Bronchial epithelial cell (primary cell): ENCODE measurements around the gene LACRT. TPM values are rescaled to one million over a fixed set of nuclear protein-coding genes. Genes with fewer than 3 reads are reported as not detected.

ENCODE experiments used
- DNase-seq: peaks from one replicate; pipeline ENCODE4 v3.0.0-alpha.2; 2010; ENCODE audit warnings: low read depth
- FAIRE-seq: peaks from 2 replicates; lab custom pipeline; 2011; peaks lifted over from hg19 to GRCh38; lab: Jason Lieb, UNC
- H3K27me3 ChIP-seq: 2 replicates; pipeline ENCODE4 v1.5.1; 2011; ENCODE audit warnings: low read length; ENCODE audit not compliant: control insufficient read depth, insufficient read depth
- H3K36me3 ChIP-seq: 2 replicates; pipeline ENCODE4 v1.5.1; 2011; ENCODE audit warnings: low read length; ENCODE audit not compliant: control insufficient read depth, insufficient read depth
- H3K4me3 ChIP-seq: 2 replicates; pipeline ENCODE4 v1.5.1; 2011; ENCODE audit warnings: mild to moderate bottlenecking, low read depth, low read length, control low read depth
- total RNA-seq: library from RNA; depleted of rRNA; stranded (reverse); fragments of >200 nt; gene quantifications from 2 replicates; pipeline ENCODE4 v1.2.1, GENCODE V29; 2014
- TF ChIP-seq, protein P1 (sequence below): IDR thresholded peaks from 2 replicates; pipeline ENCODE4 v1.5.1; 2011; ENCODE audit warnings: mild to moderate bottlenecking, moderate library complexity, low read length, control low read depth, inconsistent platforms; ENCODE audit not compliant: insufficient read depth, severe bottlenecking

LACRT gene
- total RNA-seq, 1 donor from 2014 or later = not detected

DNA sequence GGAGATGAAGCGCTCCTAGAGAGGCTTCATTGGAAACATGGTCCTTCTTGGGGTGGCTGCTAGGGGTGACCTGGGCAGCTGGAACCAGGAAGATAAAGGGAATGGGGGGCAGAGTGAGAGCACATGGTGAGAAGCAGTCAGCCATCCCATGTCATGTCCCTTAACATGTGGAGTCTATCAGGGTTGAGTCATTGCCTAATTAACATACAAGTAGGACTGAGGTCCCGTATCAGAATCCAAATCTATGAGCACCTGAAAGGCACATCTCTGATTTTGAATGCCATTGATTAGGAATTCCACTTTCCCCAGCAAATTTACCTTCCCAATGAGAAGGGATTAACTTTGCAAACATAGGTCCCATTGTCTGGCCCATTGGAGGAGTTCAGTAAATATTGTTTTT is 25.9 kb downstream of the LACRT start:
- H3K4me3 ChIP-seq = no peak overlapping the region
- FAIRE-seq = no peak
- TF ChIP-seq, protein P1, sequence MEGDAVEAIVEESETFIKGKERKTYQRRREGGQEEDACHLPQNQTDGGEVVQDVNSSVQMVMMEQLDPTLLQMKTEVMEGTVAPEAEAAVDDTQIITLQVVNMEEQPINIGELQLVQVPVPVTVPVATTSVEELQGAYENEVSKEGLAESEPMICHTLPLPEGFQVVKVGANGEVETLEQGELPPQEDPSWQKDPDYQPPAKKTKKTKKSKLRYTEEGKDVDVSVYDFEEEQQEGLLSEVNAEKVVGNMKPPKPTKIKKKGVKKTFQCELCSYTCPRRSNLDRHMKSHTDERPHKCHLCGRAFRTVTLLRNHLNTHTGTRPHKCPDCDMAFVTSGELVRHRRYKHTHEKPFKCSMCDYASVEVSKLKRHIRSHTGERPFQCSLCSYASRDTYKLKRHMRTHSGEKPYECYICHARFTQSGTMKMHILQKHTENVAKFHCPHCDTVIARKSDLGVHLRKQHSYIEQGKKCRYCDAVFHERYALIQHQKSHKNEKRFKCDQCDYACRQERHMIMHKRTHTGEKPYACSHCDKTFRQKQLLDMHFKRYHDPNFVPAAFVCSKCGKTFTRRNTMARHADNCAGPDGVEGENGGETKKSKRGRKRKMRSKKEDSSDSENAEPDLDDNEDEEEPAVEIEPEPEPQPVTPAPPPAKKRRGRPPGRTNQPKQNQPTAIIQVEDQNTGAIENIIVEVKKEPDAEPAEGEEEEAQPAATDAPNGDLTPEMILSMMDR = no peak
- no peak for DNase-seq
- no peaks in the 10 kb centered on the region for H3K27me3 ChIP-seq
- H3K36me3 ChIP-seq = no peaks in the 10 kb centered on the region

DNA sequence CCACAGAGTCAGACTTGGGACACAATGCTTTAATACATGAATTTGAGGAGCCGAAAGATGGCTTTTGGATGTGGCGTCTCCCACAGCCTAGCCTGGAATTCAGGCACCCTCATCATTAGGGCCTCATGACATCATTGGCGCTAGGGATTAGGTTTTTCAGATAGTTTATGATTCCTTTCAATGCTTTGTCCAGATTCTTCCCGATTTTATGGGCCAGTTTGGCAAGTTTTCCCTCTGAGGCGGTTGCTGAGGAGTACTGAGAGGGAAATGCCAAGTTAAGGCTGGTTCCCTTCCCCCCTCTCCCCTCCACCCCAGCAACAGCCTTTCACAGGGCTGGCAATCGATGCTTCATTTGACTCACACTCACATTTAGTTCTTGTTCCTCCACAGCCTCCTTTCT is 26.5 kb downstream of the LACRT start:
- no peak for DNase-seq
- no peak for FAIRE-seq
- H3K36me3 ChIP-seq = no peaks in the 10 kb centered on the region
- no peak overlapping the region for H3K4me3 ChIP-seq
- TF ChIP-seq, protein P1 = no peak
- no peaks in the 10 kb centered on the region for H3K27me3 ChIP-seq

DNA sequence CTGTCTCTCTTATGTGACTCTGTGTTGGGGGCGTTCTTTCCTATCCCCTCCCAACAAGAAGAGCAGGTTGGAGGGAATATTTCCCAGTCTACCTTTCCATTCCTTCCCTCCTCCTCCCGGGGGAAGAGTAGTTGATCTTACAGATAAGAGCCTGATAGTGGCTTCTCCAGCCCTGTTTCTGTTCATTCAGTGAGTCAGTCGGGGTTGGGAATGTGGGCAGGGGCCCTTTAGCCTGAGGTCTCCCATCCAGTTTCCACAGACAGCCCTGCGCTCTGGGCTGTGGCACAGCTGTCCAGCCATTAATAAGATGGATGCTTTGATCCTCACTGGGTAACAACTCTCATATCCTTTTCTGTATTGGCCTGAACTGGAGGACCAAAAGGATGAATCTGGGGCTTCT is 28.1 kb downstream of the LACRT start:
- Histone ChIP-seq H3K4me3 (no peak overlapping the region), H3K36me3 (no peaks in the 10 kb centered on the region), H3K27me3 (no peaks in the 10 kb centered on the region)
- DNase-seq (no peak), FAIRE-seq (no peak)
- TF ChIP-seq, protein P1 = no peak

DNA sequence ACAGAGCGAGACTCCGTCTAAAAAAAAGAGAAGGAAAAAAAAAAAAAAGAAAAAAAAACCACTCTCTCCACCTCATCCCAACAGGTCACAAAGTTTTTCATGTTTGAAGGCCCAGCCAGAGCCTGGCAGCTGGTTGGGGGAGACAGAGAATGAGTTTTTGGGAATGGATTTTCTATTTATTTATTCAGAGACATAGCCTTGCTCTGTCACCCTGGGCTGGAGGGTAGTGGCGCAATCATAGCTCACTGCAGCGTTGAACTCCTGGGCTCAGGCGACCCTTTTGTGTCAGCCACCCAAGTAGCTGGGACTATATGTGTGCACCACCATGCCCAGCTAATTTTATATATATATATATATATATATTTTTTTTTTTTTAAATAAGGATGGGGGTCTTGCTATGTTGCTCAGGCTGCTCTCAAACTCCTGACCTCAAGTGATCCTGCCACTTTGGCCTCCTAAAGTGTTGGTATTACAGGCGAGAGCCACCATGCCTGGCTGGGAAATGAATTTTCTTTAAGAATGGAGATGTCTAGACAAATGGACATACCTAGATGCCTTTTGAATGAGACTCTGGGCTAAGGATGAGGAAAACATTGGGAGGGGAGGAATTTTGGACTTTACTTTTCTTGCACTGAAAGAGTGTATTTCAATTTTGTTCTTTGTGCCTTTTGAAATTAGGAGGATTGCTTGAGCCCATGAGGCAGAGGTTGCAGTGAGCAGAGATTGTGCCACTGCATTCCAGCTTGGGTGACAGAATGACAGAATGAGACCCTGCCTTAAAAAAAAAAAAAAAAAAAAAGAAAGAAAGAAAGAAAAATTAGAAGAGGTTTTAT is 29.3 kb downstream of the LACRT start:
- TF ChIP-seq, protein P1 = no peak
- no peak for FAIRE-seq

DNA sequence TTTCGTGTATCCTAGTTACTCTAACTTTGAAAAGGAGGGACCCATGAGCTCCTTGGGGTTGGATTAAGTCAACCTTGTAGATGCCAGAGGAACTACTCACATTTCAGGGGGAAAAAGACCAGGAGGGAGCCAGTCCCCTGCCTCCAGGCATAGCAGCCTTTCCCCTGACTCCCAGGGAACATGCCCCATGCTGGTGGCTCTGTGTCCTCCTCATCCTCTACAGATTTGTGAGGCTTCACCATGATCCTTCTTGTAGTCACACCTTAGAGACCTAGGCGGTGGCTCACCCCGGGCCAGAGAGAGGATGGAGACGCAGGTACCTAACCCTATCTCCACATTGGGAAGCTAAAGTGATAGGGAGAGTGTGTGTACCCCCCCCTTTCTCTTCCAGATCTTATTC is 30.3 kb downstream of the LACRT start:
- DNase-seq (no peak), FAIRE-seq (peak; percentile 60)
- TF ChIP-seq, protein P1 = no peak

More for the DNA sequence above, 29.3 kb downstream of the LACRT start:
- Histone ChIP-seq H3K4me3 (no peak overlapping the region), H3K36me3 (no peaks in the 10 kb centered on the region), H3K27me3 (no peaks in the 10 kb centered on the region)
- no peak for DNase-seq

More for the DNA sequence above, 30.3 kb downstream of the LACRT start:
- H3K4me3 ChIP-seq = no peak overlapping the region
- peaks cover 2% of the 10 kb centered on the region for H3K27me3 ChIP-seq
- no peaks in the 10 kb centered on the region for H3K36me3 ChIP-seq
